Neural progenitor cell (in vitro differentiated cells): ENCODE results near the gene KRT25. TPM values are rescaled to one million over a fixed set of nuclear protein-coding genes. Genes with fewer than 3 reads are reported as not detected.

Experiments used
- DNase-seq: peaks from one replicate; pipeline ENCODE4 v3.0.0-alpha.2; 2016; ENCODE audit warnings: low spot score
- H2AFZ ChIP-seq: fragments of 200-600 bp; sonication (generic); replicated peaks from 2 replicates; pipeline ENCODE4 v1.6.1; 2016; ENCODE audit warnings: antibody characterized with exemption
- H3F3A ChIP-seq: fragments of 200-600 bp; sonication (generic); 2 replicates; pipeline ENCODE4 v1.6.1; 2016; ENCODE audit warnings: antibody characterized with exemption, low read depth
- H3K27ac ChIP-seq: fragments of 200-600 bp; sonication (generic); 2 replicates; pipeline ENCODE4 v1.5.1; 2016; ENCODE audit warnings: mild to moderate bottlenecking
- H3K27me3 ChIP-seq: fragments of 200-600 bp; sonication (generic); 2 replicates; pipeline ENCODE4 v1.6.1; 2016; ENCODE audit warnings: mild to moderate bottlenecking, moderate library complexity
- H3K36me3 ChIP-seq: fragments of 200-600 bp; sonication (generic); 2 replicates; pipeline ENCODE4 v1.5.1; 2016
- H3K4me1 ChIP-seq: fragments of 200-600 bp; sonication (generic); 2 replicates; pipeline ENCODE4 v1.6.1; 2016; ENCODE audit warnings: mixed run types
- H3K4me2 ChIP-seq: fragments of 200-600 bp; sonication (generic); 2 replicates; pipeline ENCODE4 v1.6.1; 2016
- H3K4me3 ChIP-seq: fragments of 200-600 bp; sonication (generic); 2 replicates; pipeline ENCODE4 v1.5.1; 2016
- H3K79me2 ChIP-seq: fragments of 200-600 bp; sonication (generic); 2 replicates; pipeline ENCODE4 v1.6.1; 2016; ENCODE audit warnings: low read depth
- H3K9ac ChIP-seq: fragments of 200-600 bp; sonication (generic); 2 replicates; pipeline ENCODE4 v1.6.1; 2016
- H3K9me3 ChIP-seq: fragments of 200-600 bp; sonication (generic); 2 replicates; pipeline ENCODE4 v1.5.1; 2016; ENCODE audit warnings: low read depth
- H4K20me1 ChIP-seq: fragments of 200-600 bp; sonication (generic); 2 replicates; pipeline ENCODE4 v1.6.1; 2016; ENCODE audit warnings: low read depth
- H3K27ac Mint-ChIP-seq: 3 replicates; pipeline ENCODE4 v1.8.0; 2021; ENCODE audit warnings: mixed read lengths
- H3K27me3 Mint-ChIP-seq: 2 replicates; pipeline ENCODE4 v1.8.0; 2022; ENCODE audit warnings: low read depth, mild to moderate bottlenecking, inconsistent platforms, moderate library complexity, mixed read lengths; ENCODE audit not compliant: insufficient read depth
- H3K36me3 Mint-ChIP-seq: 3 replicates; pipeline ENCODE4 v1.8.0; 2021; ENCODE audit warnings: mixed read lengths
- H3K4me1 Mint-ChIP-seq: 3 replicates; pipeline ENCODE4 v1.8.0; 2021; ENCODE audit warnings: mixed read lengths
- H3K4me3 Mint-ChIP-seq: 3 replicates; pipeline ENCODE4 v1.8.0; 2021; ENCODE audit warnings: mild to moderate bottlenecking, moderate library complexity, mixed read lengths
- H3K9me3 Mint-ChIP-seq: 3 replicates; pipeline ENCODE4 v1.8.0; 2020; ENCODE audit warnings: mixed read lengths
- EZH2 ChIP-seq: fragments of 200-600 bp; sonication (generic); IDR thresholded peaks from 2 replicates; pipeline ENCODE4 v1.6.1; 2017; ENCODE audit warnings: antibody characterized with exemption, mild to moderate bottlenecking, moderate library complexity
- EZH2phosphoT487 ChIP-seq: fragments of 200-600 bp; sonication (generic); IDR thresholded peaks from 2 replicates; pipeline ENCODE4 v1.6.1; 2017; ENCODE audit warnings: antibody characterized with exemption
- total RNA-seq: library from RNA; depleted of rRNA; stranded (reverse); fragments of >200 nt; gene quantifications from 2 replicates; pipeline ENCODE4 v1.2.3, GENCODE V29; 2015; ENCODE audit warnings: low replicate concordance
- TF ChIP-seq, protein P1 (sequence below): fragments of 200-600 bp; sonication (generic); IDR thresholded peaks from 2 replicates; pipeline ENCODE4 v1.5.1; 2017; ENCODE audit warnings: antibody characterized with exemption, mild to moderate bottlenecking

KRT25 gene
- total RNA-seq, 1 donor from 2014 or later = not detected

GRCh38 chr17:40765657-40766056 is 10.5 kb upstream of the KRT25 start:
- Mint-ChIP-seq H3K4me3 (no peak overlapping the region), H3K4me1 (no peaks in the 10 kb centered on the region), H3K9me3 (peaks cover 19% of the 10 kb centered on the region), H3K27ac (no peak overlapping the region), H3K36me3 (no peaks in the 10 kb centered on the region), H3K27me3 (no peaks in the 10 kb centered on the region)
- H3K4me3 ChIP-seq = no peak overlapping the region
- no peaks in the 10 kb centered on the region for H3K79me2 ChIP-seq
- peaks cover 4% of the 10 kb centered on the region for H3K9me3 ChIP-seq
- H3K27me3 ChIP-seq = no peaks in the 10 kb centered on the region
- no peak for TF ChIP-seq EZH2
- TF ChIP-seq EZH2phosphoT487 = no peak
- TF ChIP-seq, protein P1, sequence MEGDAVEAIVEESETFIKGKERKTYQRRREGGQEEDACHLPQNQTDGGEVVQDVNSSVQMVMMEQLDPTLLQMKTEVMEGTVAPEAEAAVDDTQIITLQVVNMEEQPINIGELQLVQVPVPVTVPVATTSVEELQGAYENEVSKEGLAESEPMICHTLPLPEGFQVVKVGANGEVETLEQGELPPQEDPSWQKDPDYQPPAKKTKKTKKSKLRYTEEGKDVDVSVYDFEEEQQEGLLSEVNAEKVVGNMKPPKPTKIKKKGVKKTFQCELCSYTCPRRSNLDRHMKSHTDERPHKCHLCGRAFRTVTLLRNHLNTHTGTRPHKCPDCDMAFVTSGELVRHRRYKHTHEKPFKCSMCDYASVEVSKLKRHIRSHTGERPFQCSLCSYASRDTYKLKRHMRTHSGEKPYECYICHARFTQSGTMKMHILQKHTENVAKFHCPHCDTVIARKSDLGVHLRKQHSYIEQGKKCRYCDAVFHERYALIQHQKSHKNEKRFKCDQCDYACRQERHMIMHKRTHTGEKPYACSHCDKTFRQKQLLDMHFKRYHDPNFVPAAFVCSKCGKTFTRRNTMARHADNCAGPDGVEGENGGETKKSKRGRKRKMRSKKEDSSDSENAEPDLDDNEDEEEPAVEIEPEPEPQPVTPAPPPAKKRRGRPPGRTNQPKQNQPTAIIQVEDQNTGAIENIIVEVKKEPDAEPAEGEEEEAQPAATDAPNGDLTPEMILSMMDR = no peak
- no peaks in the 10 kb centered on the region for H4K20me1 ChIP-seq
- DNase-seq = no peak
- no peaks in the 10 kb centered on the region for H3K4me1 ChIP-seq
- no peaks in the 10 kb centered on the region for H3K36me3 ChIP-seq
- H3K9ac ChIP-seq = no peak overlapping the region
- H3K4me2 ChIP-seq = no peak overlapping the region
- H3K27ac ChIP-seq = no peak overlapping the region
- H2AFZ ChIP-seq = no peak overlapping the region
- H3F3A ChIP-seq = no peaks in the 10 kb centered on the region

DNA sequence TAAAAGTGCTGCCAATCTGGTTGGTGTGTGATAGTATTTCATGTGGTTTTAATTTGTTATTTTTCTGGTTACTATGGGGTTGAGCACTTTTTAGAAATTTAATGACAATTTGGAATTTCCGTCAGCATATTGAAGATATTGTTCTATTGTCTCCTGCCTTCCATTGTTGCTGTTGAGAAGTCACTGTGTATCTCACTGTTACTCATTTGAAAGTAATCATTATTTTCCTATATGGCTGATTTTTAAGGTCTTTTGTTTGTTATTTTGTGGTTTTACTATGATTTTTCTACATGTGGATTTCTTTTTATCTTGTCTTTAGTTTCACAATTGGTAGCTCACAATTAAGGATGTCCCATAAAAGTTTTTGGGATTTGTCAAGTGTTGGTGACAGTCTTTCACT is 8.6 kb upstream of the KRT25 start:
- TF ChIP-seq EZH2 (no peak), EZH2phosphoT487 (no peak)
- TF ChIP-seq, protein P1 = no peak
- H3K36me3 ChIP-seq = no peaks in the 10 kb centered on the region
- H3K27ac ChIP-seq = no peak overlapping the region
- H3K4me1 Mint-ChIP-seq = no peaks in the 10 kb centered on the region
- H3K9me3 Mint-ChIP-seq = peaks cover 32% of the 10 kb centered on the region
- H3K27me3 Mint-ChIP-seq = no peaks in the 10 kb centered on the region
- DNase-seq = no peak
- H4K20me1 ChIP-seq = no peaks in the 10 kb centered on the region
- no peak overlapping the region for H2AFZ ChIP-seq
- H3F3A ChIP-seq = no peaks in the 10 kb centered on the region
- no peak overlapping the region for H3K4me3 ChIP-seq
- no peaks in the 10 kb centered on the region for H3K27me3 ChIP-seq
- H3K36me3 Mint-ChIP-seq = no peaks in the 10 kb centered on the region
- H3K9ac ChIP-seq = no peak overlapping the region
- peaks cover 15% of the 10 kb centered on the region for H3K9me3 ChIP-seq
- H3K79me2 ChIP-seq = no peaks in the 10 kb centered on the region
- H3K4me2 ChIP-seq = no peak overlapping the region
- no peak overlapping the region for H3K4me3 Mint-ChIP-seq
- no peaks in the 10 kb centered on the region for H3K4me1 ChIP-seq
- H3K27ac Mint-ChIP-seq = no peak overlapping the region

DNA sequence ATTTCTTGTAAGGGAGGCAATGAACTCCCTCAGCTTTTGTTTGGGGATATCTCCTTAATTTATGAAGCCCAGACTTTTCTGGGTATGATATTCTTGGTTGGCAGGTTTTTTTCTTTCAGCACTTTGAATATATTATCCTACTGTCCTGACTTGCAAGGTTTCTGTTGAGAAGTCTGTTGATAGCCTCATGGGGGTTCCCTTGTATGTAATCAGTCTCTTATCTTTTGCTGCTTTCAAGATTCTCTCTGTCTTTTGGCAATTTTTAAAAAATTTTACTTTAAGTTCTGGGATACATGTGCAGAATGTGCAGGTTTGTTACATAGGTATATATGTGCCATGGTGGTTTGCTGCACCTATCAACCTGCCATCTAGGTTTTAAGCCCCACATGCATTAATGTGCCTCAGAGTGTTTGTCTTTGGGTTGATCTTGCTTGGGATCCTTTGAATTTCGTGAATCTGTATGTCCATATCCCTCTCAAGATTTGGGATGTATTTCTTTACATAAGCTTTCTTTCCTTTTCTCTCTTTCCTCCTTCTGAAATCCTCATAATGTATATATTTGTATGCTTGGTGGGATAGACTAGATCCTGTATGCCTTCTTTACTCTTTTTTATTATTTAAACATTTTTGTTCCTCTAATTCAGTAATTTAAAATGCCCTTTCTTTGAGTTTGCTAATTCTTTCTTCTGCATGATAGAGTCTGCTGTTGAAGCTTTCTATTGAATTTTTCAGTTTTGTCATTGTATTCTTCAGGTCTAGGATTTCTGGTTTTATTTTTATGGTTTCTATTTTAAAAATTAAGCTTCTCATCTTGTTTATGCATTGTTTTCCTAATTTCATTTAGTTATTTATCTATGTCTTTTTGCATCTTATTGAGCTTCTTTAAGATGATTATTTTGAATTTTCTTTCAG is 5.2 kb upstream of the KRT25 start:
- H3K9me3 Mint-ChIP-seq = peaks cover 32% of the 10 kb centered on the region
- H3K4me1 Mint-ChIP-seq = no peaks in the 10 kb centered on the region

More for the DNA sequence above, 5.2 kb upstream of the KRT25 start:
- H3F3A ChIP-seq = no peaks in the 10 kb centered on the region
- H3K4me1 ChIP-seq = no peaks in the 10 kb centered on the region
- TF ChIP-seq, protein P1 = no peak
- TF ChIP-seq EZH2 (no peak), EZH2phosphoT487 (no peak)
- peaks cover 20% of the 10 kb centered on the region for H3K9me3 ChIP-seq
- H3K36me3 ChIP-seq = no peaks in the 10 kb centered on the region
- no peak for DNase-seq
- H2AFZ ChIP-seq = no peak overlapping the region
- Mint-ChIP-seq H3K36me3 (no peaks in the 10 kb centered on the region), H3K4me3 (no peak overlapping the region), H3K27me3 (no peaks in the 10 kb centered on the region), H3K27ac (no peak overlapping the region)
- H3K27me3 ChIP-seq = no peaks in the 10 kb centered on the region
- no peak overlapping the region for H3K9ac ChIP-seq
- H3K79me2 ChIP-seq = no peaks in the 10 kb centered on the region
- H3K4me2 ChIP-seq = no peak overlapping the region
- no peaks in the 10 kb centered on the region for H4K20me1 ChIP-seq
- no peak overlapping the region for H3K4me3 ChIP-seq
- H3K27ac ChIP-seq = no peak overlapping the region
